HepG2 (cell line): ENCODE results near the gene TEX19. TPM values are rescaled to one million over a fixed set of nuclear protein-coding genes. Genes with fewer than 3 reads are reported as not detected.

Source experiments
- NONO ChIP-seq, 2 experiments: fragments of 450-650 bp in 1 of 2; sonication (generic) in 1 of 2; formaldehyde crosslinking in 1 of 2; IDR thresholded peaks in 1 of 2; conservative IDR thresholded peaks in 1 of 2; 2 replicates each; pipeline versions ENCODE4 v1.6.1 to v1.8.0; 2017 to 2022; ENCODE audit warnings: mild to moderate bottlenecking in 1 of 2, missing genetic modification reagents in 1 of 2, moderate library complexity in 1 of 2
- POLR2A ChIP-seq, 2 experiments: IDR thresholded peaks; 2 replicates each; pipeline ENCODE4 v1.6.1; 2011; ENCODE audit warnings: low read depth in 2 of 2, low read length in 2 of 2, mild to moderate bottlenecking in 1 of 2, moderate library complexity in 1 of 2; ENCODE audit not compliant: insufficient read depth in 1 of 2
- RXRB ChIP-seq: IDR thresholded peaks from 2 replicates; pipeline ENCODE4 v1.6.1; 2016; ENCODE audit warnings: borderline replicate concordance, missing genetic modification reagents, missing compliant biosample characterization
- ZBTB3 ChIP-seq: sonication (generic); formaldehyde crosslinking; IDR thresholded peaks from 2 replicates; pipeline ENCODE4 v1.4.0; 2020; ENCODE audit warnings: low read depth, mild to moderate bottlenecking, moderate library complexity, missing genetic modification reagents, borderline replicate concordance
- ZHX1 ChIP-seq: sonication (generic); formaldehyde crosslinking; IDR thresholded peaks from 2 replicates; pipeline ENCODE4 v1.8.1; 2022; ENCODE audit warnings: low read depth, mild to moderate bottlenecking, missing genetic modification reagents
- ZNF3 ChIP-seq: IDR thresholded peaks from 2 replicates; pipeline ENCODE4 v1.7.0; 2017; ENCODE audit warnings: inconsistent platforms
- ZNF687 ChIP-seq: sonication (generic); formaldehyde crosslinking; IDR thresholded peaks from 2 replicates; pipeline ENCODE4 v1.5.1; 2020; ENCODE audit warnings: mild to moderate bottlenecking, missing genetic modification reagents, moderate library complexity
- ZNF776 ChIP-seq: sonication (generic); formaldehyde crosslinking; IDR thresholded peaks from 2 replicates; pipeline ENCODE4 v1.4.0; 2020; ENCODE audit warnings: mild to moderate bottlenecking, missing genetic modification reagents
- polyA plus RNA-seq, 8 experiments: library from polyadenylated mRNA; depleted of rRNA in 3 of 8; stranded (reverse) in 7 of 8; unstranded in 1 of 8; fragments of >200 nt; fragmentation: Illumina TruSeq in 4 of 8; extraction: Trizol in 4 of 8; gene quantifications; 2 replicates each; pipeline versions ENCODE4 v1.2.1 to v1.2.3, GENCODE V29; 2011 to 2016; ENCODE audit warnings: low read depth in 4 of 8, missing spikeins in 1 of 8, mixed read lengths in 1 of 8; ENCODE audit not compliant: insufficient read depth in 1 of 8
- total RNA-seq, 5 experiments: library from RNA; depleted of rRNA; stranded (reverse); fragments of >200 nt; fragmentation: Illumina TruSeq; extraction: Trizol; gene quantifications; 2 replicates each; pipeline ENCODE4 v1.2.3, GENCODE V29; 2016; ENCODE audit warnings: low read depth in 1 of 5
- TF ChIP-seq, protein P1 (sequence below): sonication (generic); formaldehyde crosslinking; conservative IDR thresholded peaks from 2 replicates; pipeline ENCODE4 v1.8.0; 2022; ENCODE audit warnings: missing genetic modification reagents
- TF ChIP-seq, protein P2 (sequence below): sonication (generic); formaldehyde crosslinking; IDR thresholded peaks from 2 replicates; pipeline ENCODE4 v1.4.0; 2020; ENCODE audit warnings: mild to moderate bottlenecking, missing genetic modification reagents

Gene TEX19
- total and polyA plus RNA-seq, 2 of the 13 experiments (the other 11 are each of a cell fraction or from before 2014, with no cell fraction given), result 1.3 to 6.0 TPM

DNA sequence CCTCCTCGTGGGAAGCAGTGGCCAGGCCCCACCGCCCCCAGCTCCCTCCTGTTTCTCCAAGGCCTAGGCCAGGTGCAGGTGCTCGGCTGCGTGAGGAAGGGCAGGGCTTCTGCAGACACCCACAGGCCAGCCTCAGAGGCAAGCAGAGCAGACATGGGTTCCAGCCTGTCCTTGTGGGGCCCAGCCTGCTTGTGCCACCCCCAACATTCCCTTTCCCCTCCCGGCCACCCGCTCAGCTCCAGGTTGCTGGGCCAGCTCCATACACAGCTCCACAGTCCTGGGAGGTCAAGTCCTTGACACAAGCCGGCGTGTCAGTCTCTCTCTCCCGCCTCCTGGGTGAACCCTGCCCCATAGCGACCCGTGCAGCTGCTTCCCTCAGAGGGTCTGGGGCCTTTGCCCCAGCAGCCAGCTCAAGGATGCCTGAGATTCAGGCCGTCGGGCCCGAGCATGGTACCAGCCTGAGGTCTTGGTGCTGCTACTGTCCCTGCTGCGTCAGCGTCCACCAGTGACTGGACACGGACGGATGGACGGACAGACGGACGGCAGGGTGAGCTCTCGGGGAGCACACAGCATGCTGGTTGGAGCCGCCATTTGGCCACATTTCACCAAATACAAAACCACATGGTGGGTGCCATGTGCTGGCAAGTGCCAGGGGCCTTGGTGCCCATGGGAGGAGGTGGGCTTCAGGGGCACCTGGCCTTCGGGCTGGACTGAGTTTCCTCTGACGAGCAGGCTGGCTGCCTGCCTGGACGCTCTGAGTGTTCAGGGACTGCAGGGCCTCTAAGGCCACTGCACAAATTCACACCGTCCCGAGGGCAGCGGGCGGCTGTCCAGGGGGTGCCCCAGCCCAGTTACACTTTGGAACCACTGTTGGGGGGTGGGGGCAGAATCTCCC, 33.5 kb upstream of the TEX19 start (continued):
- TF ChIP-seq ZBTB3, result peak; percentile 49; the same call in 1 of the 2 replicates
- TF ChIP-seq, protein P1, sequence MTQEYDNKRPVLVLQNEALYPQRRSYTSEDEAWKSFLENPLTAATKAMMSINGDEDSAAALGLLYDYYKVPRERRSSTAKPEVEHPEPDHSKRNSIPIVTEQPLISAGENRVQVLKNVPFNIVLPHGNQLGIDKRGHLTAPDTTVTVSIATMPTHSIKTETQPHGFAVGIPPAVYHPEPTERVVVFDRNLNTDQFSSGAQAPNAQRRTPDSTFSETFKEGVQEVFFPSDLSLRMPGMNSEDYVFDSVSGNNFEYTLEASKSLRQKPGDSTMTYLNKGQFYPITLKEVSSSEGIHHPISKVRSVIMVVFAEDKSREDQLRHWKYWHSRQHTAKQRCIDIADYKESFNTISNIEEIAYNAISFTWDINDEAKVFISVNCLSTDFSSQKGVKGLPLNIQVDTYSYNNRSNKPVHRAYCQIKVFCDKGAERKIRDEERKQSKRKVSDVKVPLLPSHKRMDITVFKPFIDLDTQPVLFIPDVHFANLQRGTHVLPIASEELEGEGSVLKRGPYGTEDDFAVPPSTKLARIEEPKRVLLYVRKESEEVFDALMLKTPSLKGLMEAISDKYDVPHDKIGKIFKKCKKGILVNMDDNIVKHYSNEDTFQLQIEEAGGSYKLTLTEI (CRISPR knock-in tag), result no peak
- TF ChIP-seq NONO (IDR thresholded peaks at IDR 0.05), result no peak
- peak; percentile 95 for TF ChIP-seq NONO (CRISPR knock-in tag; conservative IDR thresholded peaks at IDR 0.05)
- TF ChIP-seq ZNF776 (CRISPR knock-in tag), result peak; percentile 70; the same call in 1 of the 2 replicates
- TF ChIP-seq ZNF3 (CRISPR knock-in tag), result no peak
- TF ChIP-seq RXRB, result peak; percentile 93
- TF ChIP-seq ZNF687 (CRISPR knock-in tag), result peak; percentile 99
- peak; percentile 90 for TF ChIP-seq ZHX1 (CRISPR knock-in tag)
- TF ChIP-seq POLR2A (IDR thresholded peaks at IDR 0.05; ENCODE audit: insufficient read depth in 1 of 2, low read depth in 2 of 2, low read length in 2 of 2), result peak in 1 of 2 experiments; percentile 64; a peak in 1 of 4 replicates
- TF ChIP-seq, protein P2, sequence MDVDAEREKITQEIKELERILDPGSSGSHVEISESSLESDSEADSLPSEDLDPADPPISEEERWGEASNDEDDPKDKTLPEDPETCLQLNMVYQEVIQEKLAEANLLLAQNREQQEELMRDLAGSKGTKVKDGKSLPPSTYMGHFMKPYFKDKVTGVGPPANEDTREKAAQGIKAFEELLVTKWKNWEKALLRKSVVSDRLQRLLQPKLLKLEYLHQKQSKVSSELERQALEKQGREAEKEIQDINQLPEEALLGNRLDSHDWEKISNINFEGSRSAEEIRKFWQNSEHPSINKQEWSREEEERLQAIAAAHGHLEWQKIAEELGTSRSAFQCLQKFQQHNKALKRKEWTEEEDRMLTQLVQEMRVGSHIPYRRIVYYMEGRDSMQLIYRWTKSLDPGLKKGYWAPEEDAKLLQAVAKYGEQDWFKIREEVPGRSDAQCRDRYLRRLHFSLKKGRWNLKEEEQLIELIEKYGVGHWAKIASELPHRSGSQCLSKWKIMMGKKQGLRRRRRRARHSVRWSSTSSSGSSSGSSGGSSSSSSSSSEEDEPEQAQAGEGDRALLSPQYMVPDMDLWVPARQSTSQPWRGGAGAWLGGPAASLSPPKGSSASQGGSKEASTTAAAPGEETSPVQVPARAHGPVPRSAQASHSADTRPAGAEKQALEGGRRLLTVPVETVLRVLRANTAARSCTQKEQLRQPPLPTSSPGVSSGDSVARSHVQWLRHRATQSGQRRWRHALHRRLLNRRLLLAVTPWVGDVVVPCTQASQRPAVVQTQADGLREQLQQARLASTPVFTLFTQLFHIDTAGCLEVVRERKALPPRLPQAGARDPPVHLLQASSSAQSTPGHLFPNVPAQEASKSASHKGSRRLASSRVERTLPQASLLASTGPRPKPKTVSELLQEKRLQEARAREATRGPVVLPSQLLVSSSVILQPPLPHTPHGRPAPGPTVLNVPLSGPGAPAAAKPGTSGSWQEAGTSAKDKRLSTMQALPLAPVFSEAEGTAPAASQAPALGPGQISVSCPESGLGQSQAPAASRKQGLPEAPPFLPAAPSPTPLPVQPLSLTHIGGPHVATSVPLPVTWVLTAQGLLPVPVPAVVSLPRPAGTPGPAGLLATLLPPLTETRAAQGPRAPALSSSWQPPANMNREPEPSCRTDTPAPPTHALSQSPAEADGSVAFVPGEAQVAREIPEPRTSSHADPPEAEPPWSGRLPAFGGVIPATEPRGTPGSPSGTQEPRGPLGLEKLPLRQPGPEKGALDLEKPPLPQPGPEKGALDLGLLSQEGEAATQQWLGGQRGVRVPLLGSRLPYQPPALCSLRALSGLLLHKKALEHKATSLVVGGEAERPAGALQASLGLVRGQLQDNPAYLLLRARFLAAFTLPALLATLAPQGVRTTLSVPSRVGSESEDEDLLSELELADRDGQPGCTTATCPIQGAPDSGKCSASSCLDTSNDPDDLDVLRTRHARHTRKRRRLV, result peak; percentile 84
